Right ventricle myocardium superior (tissue), 1 donor: ENCODE results near the gene IQSEC3. TPM values are rescaled to one million over a fixed set of nuclear protein-coding genes. Genes with fewer than 3 reads are reported as not detected.
A peak's percentile ranks its signal among the peaks of the same experiment; 100 is the strongest.
"Not testable (repeated sequence)": the region's sequence is repeated elsewhere in the genome, so short reads cannot be mapped to it uniquely, and the experiment has no call there.

Experiments used
- ATAC-seq: fragments of 200-7000 bp; cut with Tn5 transposase; one replicate; pipeline ENCODE4 v1.9.1; 2020; ENCODE audit warnings: mild to moderate bottlenecking; ENCODE audit not compliant: poor library complexity
- DNase-seq: peaks from one replicate; pipeline ENCODE4 v3.0.0-alpha.2; 2020
- intact Hi-C: fragments of 100-400 bp; cut with DNase I; formaldehyde crosslinking; loops from one replicate; pipeline ENCODE4 v1.11.2; 2022
- total RNA-seq: library from RNA; stranded (reverse); fragmentation: NEBNext Ultra II Directional; extraction: Animal tissue kit (Norgen Biotek cat#: 25700); gene quantifications from one replicate; pipeline ENCODE4 v1.2.1, GENCODE V29; 2021
- donor health status: DM: no; HTN: yes; CAD: no; lungs with severe emphysema.

Gene IQSEC3
- total RNA-seq, 1 donor from 2014 or later: 1.5 TPM

DNA sequence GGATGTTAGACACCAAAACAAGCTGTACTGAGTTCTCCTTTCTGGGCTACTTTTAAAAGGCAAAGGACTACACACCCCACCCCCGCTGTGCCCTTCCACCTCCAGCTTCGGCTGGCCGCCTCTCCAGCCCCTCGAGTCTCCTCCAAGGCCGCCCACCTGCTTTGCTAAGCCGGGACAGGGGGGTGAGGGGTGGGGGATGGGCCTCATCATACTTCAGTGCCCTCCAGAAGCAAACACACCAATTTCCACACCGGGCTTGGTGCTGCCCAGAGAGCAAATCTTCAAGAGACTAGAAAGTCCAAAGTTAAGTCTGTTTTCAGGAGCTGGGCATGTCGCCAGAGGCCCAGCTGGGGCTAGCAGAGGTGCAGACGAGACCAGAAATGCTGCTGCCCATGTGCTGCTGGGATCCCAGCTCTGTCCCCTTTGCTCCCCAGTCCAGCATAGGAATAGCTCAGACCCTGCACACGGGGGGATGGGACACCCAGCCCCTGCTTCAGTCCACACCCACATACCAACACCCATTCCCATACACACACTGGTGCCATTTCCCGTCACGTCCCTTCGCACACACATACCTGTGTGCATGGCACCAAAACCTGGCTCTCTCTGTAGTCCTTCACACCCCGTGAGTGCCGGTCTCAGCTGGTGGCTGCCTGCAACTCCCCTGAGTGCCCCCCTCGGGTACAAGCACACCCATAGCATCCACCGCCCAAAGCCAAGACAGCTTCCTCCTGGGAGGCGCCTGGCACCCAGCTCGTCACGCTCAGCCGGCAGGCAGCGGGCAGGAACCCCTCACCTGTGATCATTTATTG, 146.4 kb downstream of the IQSEC3 start:
- peak; percentile 72 for DNase-seq
- intact Hi-C loops: no loop called here
- ATAC-seq: peak; percentile 35

GRCh38 chr12:213527-213932, 147.0 kb downstream of the IQSEC3 start:
- no peak for ATAC-seq
- intact Hi-C loops: no loop called here
- DNase-seq: no peak

DNA sequence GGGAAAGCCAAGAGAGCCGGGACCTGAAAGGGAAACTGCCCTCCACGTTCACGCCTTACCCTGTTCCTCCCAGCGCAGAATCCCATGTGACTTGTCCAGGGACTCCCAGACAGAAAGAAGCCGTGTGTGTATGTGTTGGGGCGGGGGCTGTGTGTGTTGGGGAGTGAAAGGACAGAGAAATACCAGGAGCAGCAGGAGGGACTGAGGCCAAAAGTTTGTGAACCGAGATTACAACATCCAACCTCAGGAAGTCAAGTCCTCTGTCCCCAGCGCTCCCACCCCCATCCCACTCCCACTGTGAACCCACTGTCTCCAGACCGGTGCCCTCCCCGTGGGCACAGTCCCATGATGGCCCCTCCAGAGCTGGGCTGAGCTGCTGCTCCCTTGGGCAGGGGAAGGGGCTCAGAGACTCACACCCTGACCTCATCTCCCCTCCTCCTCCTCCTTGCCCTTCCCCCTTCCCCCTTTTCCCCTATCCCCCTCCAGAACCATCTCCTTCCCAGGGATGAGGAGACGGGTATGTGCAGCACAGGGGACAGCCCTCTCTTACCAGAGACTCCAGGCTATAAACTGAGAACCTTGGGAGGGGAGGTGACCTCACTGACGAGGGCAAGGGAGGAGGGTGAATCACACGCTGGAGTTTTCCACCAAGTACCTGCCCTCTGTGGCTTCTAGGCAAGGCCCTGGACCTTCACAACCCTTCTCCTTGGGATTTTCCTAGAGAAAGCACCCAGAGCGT, 147.6 kb downstream of the IQSEC3 start, which contains the start of gene SLC6A12:
Gene SLC6A12, minus strand, starts transcription at position 155 of the 739 bp plus-strand sequence. CDS start 4,171 bp downstream, outside the sequence.
- no peak for DNase-seq
- intact Hi-C loops: no loop called here
- ATAC-seq: peak; percentile 19

DNA sequence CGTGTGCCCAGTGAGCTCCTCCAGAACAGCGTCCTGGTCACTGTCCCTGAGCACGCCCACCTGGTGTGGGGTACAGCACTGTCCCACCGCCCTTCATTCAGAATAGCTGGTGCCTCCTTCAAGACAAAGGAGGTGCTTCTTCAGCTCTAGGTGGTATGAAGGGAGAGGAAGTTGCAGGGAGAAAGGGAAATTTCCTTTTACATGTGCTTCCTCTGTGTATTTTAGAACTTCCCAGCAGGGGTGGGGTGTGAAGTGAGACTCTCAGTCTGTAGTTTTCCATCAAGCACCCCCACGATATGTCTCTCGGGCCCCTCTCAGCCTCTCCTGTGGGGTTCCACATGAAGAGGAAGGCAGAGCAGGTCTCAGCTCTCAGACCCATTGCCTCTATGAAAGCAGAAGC, 148.5 kb downstream of the IQSEC3 start:
- intact Hi-C loops: no loop called here
- ATAC-seq (no peak), DNase-seq (no peak)

DNA sequence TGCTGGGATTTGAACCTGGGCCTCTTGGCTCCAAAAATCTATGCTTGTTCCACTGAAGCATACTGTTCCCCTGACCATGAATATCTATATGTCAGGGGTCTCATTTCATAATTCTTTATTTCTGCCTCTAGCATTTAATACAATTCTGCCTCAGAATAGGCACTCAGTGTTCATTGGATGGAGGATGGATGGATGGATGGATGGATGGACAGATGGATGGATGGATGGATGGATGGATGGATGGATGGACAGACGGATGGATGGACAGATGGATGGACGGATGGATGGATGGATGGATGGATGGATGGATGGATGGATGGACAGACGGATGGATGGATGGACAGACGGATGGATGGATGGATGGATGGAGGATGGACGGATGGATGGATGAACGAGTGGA, 150.5 kb downstream of the IQSEC3 start:
- ATAC-seq, intact Hi-C loops, DNase-seq: not testable (repeated sequence)

- intact Hi-C loops: no loop called here
- DNase-seq (no peak), ATAC-seq (no peak)
Measured at GRCh38 chr12:218221-218620, 151.7 kb downstream of the IQSEC3 start.

DNA sequence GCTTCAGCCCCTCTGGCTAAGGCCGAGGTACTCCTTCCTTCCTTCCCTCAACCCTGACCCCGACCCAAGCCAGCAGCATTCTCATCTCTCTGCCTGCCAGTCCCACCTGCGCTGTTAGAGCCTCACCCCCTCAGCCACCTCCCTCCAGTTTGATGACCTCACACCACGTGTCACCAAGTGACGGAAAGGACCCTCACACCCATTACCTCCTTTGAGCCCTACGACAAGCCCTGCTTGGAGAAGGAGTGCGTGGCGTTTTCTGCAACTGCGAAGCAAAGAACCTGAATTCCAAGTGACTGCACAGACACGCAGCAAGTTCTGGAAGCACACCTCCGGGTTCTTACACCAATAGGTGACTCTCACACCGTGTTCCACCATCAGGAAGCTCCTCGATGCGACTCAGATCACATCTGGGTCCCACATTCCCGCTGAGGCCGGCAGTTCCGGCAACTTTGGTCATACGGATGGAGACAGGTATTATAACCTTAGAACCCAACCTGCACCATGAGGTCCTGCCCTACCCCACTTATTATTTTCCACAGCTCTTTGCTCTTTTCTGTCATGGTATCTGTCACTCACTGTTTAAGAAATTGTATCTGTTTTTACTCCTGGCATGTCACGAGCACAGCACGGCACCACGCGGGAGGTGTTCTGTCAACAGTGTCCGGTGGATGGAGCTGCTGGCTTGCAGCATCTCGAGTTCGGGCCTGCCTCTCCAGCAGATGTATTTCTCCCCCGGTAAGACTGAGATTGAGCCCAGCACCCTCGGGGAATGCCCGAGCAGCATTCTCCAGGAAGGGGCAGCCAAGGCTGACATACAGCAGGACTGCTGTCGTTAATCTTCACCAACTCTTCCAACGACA, 152.4 kb downstream of the IQSEC3 start:
- DNase-seq (no peak), ATAC-seq (no peak)
- intact Hi-C loops: no loop called here

GRCh38 chr12:219891-220352, 153.4 kb downstream of the IQSEC3 start:
- DNase-seq (peak; percentile 82), ATAC-seq (peak; percentile 74)
- intact Hi-C loops: no loop called here

DNA sequence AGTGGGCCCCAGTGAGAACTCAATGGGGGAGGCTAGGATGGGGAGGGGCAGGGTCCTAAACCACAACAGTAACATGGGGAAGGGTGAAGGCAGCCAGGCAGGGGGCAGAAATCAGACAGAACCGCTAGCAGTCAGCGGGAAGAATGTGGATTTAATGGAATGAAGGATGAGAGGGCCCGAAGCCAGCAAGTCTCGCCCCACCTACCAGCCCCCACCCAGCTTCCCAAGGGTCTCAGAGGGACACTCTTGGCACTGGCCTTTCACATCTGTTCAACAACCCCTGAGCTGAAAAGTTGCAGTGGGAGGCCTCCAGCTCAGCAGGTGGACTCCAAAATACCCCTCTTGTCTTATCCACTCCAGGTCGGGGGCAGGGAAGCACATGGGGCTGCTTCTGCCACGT, 153.9 kb downstream of the IQSEC3 start:
- no peak for ATAC-seq
- intact Hi-C loops: no loop called here
- no peak for DNase-seq

- intact Hi-C loops: no loop called here
- no peak for ATAC-seq
- no peak for DNase-seq
Measured at GRCh38 chr12:220946-221550, 154.5 kb downstream of the IQSEC3 start.

GRCh38 chr12:221736-222135, 155.2 kb downstream of the IQSEC3 start:
- no peak for ATAC-seq
- DNase-seq: no peak
- intact Hi-C loops: no loop called here

DNA sequence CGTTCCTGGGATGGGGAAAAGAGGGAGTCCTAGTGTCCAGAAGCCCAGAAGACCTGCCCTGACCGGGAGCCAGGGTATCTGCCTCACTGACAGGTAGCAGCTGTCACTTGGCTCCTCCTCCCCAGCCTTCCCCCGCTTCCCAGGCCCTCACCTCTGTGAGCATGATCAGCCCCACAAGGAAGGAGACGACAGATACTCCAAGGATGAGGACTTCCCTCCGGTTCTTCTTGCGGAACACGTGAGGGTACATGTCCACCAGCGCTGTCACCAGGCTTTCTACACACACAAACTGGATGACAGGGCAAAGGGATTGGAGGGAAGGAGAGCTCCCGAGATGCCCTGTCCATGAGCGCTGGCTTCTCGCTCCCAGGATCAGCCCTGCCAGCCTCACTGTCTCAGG, 157.3 kb downstream of the IQSEC3 start:
- DNase-seq (no peak), ATAC-seq (no peak)
- intact Hi-C loops: no loop called here

DNA sequence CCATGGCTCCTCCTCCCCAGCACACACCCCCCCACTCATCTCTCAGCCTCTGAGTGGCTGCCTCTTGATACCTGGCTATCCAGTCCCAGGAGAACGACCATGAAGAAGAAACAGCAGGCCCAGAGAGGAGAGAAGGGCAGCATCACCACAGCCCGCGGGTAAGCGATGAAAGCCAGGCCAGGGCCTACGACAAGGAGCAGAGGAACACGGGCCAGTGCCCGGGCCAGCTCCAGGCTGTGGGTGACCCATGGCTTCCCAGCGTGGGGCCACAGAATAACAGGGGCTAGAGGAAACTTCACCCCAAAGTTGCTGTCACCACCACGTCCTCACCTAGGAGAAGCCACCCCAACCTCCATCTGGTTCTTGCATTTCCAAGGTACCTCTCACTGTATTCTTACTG, 157.8 kb downstream of the IQSEC3 start:
- DNase-seq (no peak), ATAC-seq (no peak)
- intact Hi-C loops: no loop called here

- DNase-seq (no peak), ATAC-seq (no peak)
- intact Hi-C loops: no loop called here
Measured at GRCh38 chr12:225012-225411, 158.4 kb downstream of the IQSEC3 start.

DNA sequence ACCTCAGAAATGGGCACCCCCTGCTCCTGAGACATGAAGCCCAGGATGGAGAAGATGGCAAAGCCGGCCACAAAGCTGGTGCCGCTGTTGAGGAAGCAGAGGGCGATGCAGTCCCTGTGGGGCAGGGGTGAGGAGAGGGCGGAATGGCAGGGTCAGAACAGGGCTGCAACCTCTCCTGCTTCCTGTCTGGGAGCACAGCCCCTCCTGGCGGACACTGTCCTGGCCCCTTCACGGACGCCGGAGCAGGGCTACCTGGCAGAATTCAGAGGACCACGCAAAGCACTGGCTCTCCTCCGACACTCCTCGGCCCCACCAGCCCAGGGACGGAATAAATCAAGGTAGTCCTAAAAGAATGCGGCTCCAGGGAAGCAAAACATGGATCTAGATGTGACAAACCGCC, 159.8 kb downstream of the IQSEC3 start:
- DNase-seq (no peak), ATAC-seq (no peak)
- intact Hi-C loops: no loop called here

DNA sequence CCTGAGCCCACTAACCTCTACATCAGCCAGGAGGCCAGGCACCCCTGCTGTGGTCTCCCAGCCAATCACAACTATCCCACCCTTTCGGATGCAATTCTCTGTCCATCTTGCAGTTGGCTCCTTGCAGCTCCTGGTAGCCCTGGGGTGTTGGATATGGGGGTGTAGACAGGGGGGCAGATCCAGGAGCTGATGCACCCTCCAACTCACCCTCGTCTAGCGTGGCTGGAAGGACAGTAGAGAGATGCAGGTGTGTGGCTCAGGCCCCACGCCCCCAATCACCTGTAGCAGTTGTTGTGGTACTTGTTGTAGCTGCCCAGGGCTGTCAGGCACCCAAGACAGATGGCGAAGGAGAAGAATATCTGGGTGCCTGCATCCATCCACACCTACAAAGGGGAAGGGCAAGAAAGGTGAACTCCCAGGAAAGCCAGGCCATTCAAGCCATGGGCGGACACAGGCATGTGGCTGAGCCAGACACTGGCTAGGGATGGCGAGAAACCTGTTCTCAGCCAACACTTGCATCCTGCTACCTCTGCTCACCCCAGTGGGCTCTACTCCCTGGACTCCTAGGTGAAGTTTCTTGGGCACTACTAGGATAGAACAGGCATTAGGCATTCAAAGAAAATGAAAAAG, 160.8 kb downstream of the IQSEC3 start:
- ATAC-seq (no peak), DNase-seq (no peak)
- intact Hi-C loops: no loop called here
